T-helper 17 cell (primary cell): ENCODE results near the gene CMKLR1. TPM values are rescaled to one million over a fixed set of nuclear protein-coding genes. Genes with fewer than 3 reads are reported as not detected.

ENCODE experiments used
- ATAC-seq: fragments of 150-1000 bp; cut with Tn5 transposase; 2 replicates; pipeline ENCODE4 v1.10.0; 2021; ENCODE audit warnings: mild to moderate bottlenecking, moderate library complexity
- DNase-seq, 3 donors: peaks; one replicate each; pipeline versions ENCODE4 v3.0.0 to v3.0.0-alpha.2; 2020 to 2021
- H3K9me3 ChIP-seq: one replicate; pipeline ENCODE4 v1.7.0; 2013; ENCODE audit warnings: low read length, mild to moderate bottlenecking; ENCODE audit not compliant: control insufficient read depth, poor library complexity, severe bottlenecking
- H3K27ac Mint-ChIP-seq: one replicate; pipeline ENCODE4 v1.8.0; 2022; ENCODE audit warnings: mild to moderate bottlenecking, moderate library complexity, mixed read lengths
- H3K27me3 Mint-ChIP-seq: one replicate; pipeline ENCODE4 v1.8.0; 2022; ENCODE audit warnings: mixed read lengths
- H3K36me3 Mint-ChIP-seq: one replicate; pipeline ENCODE4 v1.8.0; 2022; ENCODE audit warnings: low read depth, mixed read lengths
- H3K4me1 Mint-ChIP-seq: one replicate; pipeline ENCODE4 v1.8.0; 2022; ENCODE audit warnings: mild to moderate bottlenecking, mixed read lengths
- H3K4me3 Mint-ChIP-seq: one replicate; pipeline ENCODE4 v1.8.0; 2022; ENCODE audit warnings: mild to moderate bottlenecking, moderate library complexity, mixed read lengths
- total RNA-seq, 4 donors: library from RNA in 2 of 4; stranded (reverse) in 2 of 4; gene quantifications; one replicate each; pipeline ENCODE4 v1.2.3 and lab custom pipeline; 2022 to 2026

Gene CMKLR1
- total RNA-seq, 2 donors from 2014 or later: 0.22 TPM; not detected in 1

DNA sequence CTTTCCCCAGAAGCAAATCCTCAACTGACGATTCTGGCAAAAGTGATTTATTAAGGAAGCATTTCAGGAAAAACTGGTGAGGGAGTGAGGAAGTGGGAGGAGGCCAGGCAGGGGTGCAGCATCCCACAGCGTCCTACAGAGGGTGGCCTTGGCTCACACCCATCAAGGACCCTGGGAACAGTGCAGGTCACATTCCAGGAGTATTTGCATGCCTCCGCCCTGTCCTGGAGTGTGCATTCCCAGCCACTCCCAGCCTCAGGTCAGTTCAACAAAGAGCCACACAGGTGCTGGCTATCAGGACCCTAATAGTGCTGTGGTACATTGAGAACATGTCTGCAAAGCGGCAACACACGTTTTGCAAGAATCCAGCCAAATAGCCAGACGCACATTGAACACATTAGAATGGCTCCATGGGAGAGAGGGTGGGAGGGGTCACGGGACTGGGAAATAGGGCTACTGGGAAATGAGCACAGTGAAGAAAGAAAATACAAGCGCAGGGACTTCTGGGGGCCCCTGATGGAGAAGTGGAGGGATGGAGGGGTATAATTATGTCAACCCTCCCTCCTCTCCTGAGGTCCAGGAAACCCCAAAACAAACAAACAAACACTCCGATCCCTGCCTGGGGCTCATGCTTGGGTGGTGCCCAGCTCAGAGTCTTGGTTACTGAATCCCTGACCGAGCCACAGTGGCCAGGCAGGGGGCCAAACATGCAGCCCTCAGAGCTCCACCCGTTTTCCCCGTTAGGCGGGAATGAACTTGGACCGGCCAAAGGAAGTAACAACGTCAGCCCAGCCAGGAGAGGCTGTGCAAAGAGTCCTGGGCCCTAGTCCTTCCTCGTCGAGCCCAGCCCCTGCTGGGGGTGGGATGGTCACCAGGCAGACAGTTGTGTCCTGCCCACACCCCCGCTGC lies 36.5 kb downstream of the CMKLR1 start:
- Mint-ChIP-seq H3K4me1 (peaks cover 14% of the 10 kb centered on the region), H3K27ac (no peak overlapping the region), H3K4me3 (no peak overlapping the region), H3K36me3 (peaks cover 3% of the 10 kb centered on the region), H3K27me3 (peaks cover 37% of the 10 kb centered on the region)
- DNase-seq: no peak
- ATAC-seq: no peak
- H3K9me3 ChIP-seq: no peaks in the 10 kb centered on the region

DNA sequence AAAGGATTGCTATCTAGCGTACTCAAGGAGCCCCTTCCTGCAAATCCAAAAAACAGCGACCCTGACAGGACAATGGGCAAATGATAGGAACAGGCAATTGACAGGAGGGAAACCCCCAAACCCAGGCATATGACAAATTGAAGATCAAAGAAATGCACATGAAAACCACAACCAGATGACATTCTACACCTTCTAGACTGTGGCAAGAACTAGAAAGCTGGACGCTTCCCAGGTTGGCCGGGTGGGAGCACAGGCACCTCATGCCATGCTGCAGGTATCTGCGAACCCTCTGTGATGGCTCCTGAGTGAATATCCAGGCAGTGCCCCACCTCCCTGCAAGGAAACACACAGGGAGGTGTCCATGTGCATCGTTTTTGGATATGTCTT lies 37.1 kb downstream of the CMKLR1 start:
- Mint-ChIP-seq H3K27ac (no peak overlapping the region), H3K36me3 (peaks cover 3% of the 10 kb centered on the region), H3K4me1 (peaks cover 12% of the 10 kb centered on the region), H3K27me3 (peaks cover 31% of the 10 kb centered on the region), H3K4me3 (no peak overlapping the region)
- H3K9me3 ChIP-seq: no peaks in the 10 kb centered on the region
- no peak for DNase-seq
- ATAC-seq: no peak

DNA sequence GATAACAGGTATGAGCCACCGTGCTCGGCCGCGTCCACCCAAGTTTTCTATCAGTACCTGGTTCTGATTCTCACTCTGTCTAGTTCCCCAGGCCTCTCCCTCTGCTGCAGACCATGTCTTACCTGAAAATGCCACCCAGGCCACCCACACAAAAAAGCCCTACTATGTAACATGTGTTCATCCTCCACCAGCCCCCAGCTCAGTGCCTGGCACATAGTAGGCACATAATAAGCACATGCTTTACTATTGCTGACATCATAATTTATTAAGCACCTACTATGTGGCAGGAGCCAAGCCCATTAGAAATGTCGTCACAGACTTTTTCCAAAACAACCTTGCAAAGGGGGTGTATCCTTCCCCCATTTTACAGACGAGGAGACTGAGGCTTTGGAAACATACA lies 37.8 kb downstream of the CMKLR1 start:
- Mint-ChIP-seq H3K27me3 (peaks cover 26% of the 10 kb centered on the region), H3K36me3 (peaks cover 3% of the 10 kb centered on the region)
- no peak for DNase-seq

DNA sequence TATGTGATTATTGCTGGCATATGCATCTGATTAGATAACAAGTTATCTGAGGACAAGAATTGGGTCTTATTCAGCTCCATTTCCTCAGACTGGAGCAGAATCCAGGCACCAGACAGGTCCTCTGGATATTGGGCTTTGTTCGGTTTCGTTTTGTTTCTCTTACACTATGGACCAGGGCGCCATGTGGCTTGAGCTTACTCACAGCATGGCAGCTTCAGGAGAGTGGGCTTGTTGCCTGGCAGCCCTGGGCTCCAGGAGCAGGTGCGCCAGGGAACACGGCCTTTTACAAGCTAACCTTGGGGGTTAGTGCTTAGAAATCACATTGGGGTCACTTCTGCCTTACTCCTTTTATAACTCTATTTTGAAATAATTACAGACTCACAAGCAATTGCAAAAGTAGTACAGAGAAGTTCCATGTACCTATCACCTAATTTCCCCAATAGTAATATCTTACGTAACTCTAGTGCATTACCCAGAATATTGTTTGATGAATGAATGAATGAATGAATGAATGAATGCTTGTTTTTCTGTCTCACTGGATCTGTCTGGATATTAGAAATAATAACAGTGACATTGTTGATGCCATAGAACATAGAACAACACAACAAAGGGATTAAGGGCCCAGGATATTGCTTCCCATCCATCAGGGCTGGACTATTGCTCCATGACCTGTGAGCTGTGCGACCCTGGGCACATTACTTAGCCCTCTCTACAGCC lies 39.0 kb downstream of the CMKLR1 start:
- H3K4me1 Mint-ChIP-seq: peaks cover 8% of the 10 kb centered on the region
- H3K27ac Mint-ChIP-seq: no peak overlapping the region
- ATAC-seq (no peak), DNase-seq (no peak)
- H3K4me3 Mint-ChIP-seq: no peak overlapping the region
- H3K36me3 Mint-ChIP-seq: peaks cover 3% of the 10 kb centered on the region
- H3K27me3 Mint-ChIP-seq: peaks cover 26% of the 10 kb centered on the region
- H3K9me3 ChIP-seq: no peaks in the 10 kb centered on the region

More for the DNA sequence above, 37.8 kb downstream of the CMKLR1 start:
- no peaks in the 10 kb centered on the region for H3K9me3 ChIP-seq
- Mint-ChIP-seq H3K27ac (no peak overlapping the region), H3K4me1 (peaks cover 5% of the 10 kb centered on the region), H3K4me3 (no peak overlapping the region)
- no peak for ATAC-seq

DNA sequence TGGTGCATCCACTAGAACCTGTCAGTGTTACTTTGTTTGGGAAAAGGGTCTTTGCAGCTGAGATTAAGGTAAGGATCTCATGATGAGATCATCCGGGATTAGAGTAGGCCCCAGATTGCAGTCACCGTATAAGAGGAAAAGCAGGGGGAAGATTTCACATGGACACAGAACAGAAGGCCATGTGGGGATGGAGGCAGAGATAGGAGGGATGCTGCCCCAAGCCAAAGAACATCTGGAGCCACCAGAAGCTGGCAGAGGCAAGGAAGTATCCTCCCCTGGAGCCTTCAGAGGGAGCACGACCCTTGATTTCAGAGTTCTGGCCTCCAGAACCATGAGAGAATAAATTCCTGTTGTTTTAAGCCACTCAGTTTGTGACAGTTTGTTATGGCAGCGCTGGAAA lies 39.6 kb downstream of the CMKLR1 start:
- Mint-ChIP-seq H3K4me1 (peaks cover 8% of the 10 kb centered on the region), H3K4me3 (no peak overlapping the region), H3K27ac (no peak overlapping the region), H3K36me3 (peaks cover 3% of the 10 kb centered on the region), H3K27me3 (peaks cover 20% of the 10 kb centered on the region)
- no peaks in the 10 kb centered on the region for H3K9me3 ChIP-seq
- no peak for DNase-seq
- no peak for ATAC-seq

DNA sequence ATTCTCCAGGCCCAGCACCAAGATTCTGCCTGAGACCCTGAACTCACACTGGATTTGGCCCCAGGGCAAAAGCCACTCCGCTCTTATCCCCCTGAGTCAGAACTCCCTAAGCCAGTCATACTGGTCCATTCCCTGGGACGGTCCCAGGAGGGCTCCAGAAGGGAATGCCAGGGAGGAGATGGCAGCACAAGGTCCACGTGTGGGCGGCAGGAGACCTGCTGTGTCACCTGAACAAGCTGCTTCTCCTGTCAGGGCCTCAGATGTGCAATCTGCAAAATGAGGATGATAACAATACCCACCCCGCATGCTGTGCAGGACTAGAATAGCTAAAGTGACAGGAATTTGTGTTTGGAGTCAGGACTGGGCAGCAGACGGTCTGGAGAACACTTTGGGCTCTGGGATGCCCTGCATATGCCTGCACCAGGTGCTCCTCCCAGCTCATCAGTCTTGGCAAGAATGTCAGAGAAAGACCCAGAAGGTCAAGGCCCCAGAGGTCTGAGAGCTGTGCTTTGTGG lies 40.3 kb downstream of the CMKLR1 start:
- ATAC-seq (no peak), DNase-seq (no peak)
- Mint-ChIP-seq H3K27me3 (peaks cover 14% of the 10 kb centered on the region), H3K4me3 (no peak overlapping the region), H3K36me3 (no peaks in the 10 kb centered on the region), H3K27ac (peak overlapping the region; percentile 51), H3K4me1 (peaks cover 5% of the 10 kb centered on the region)
- no peaks in the 10 kb centered on the region for H3K9me3 ChIP-seq

DNA sequence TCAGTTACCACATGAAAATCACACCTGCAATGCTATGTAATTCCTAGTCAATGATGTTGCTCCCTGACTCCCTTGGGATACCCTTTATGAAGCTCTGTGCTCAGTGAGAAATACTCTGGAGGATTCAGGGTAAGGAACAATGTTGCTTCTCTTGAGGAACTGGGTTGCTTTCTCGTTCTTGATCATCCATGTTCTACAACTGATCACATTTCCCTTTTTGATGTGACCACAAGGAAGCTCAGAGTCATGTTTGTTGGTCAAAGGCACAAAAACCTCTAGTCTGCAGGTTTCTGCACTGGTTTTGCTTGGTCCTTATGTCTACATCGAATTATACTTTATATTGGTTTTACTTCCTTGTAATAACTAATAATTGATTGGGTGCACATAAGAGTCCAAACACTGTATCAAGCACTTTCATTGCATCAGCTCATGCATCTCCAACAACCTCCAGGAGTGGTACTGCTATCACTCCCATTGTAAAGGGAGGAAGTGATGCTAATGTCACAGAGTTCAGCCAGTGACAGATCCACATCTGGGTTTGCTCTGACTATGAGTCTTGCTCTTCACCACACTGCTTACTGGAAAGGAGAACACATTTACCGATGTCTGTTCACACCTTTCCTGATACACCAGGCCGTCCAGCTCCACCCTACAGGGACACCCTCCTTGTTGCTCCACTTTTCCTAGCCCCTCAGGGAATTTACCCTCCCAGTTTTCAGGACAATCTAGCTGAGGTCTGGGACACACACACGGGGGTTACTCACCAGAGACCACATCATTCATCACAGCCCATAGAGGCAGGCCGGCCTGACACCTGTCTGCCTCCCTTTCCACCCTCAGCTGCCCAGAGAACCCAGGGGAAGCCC lies 41.0 kb downstream of the CMKLR1 start:
- Mint-ChIP-seq H3K27ac (peak overlapping the region; percentile 51), H3K27me3 (peaks cover 14% of the 10 kb centered on the region), H3K36me3 (no peaks in the 10 kb centered on the region), H3K4me3 (no peak overlapping the region), H3K4me1 (peaks cover 5% of the 10 kb centered on the region)
- ATAC-seq (no peak), DNase-seq (no peak)
- H3K9me3 ChIP-seq: no peaks in the 10 kb centered on the region

DNA sequence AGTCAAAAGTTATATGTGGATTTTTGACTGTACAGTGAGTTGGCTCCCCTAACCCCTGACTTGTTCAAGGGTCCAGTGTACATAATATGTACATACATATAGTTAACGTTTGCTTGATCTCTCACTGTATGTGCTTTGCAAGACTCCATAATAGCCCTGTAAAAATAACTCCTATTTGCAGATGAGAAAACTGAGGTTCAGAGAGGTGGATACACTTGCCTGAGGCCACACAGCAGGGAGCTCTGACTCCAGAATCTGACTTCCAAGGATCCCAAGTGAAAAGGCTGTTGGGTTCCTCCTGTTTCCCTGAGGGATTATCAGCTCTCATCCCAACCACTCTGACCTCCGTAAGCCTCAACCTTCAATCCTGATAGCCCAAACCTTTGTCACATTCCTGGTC lies 41.7 kb downstream of the CMKLR1 start:
- no peak overlapping the region for H3K4me3 Mint-ChIP-seq
- H3K27me3 Mint-ChIP-seq: peaks cover 14% of the 10 kb centered on the region
- no peaks in the 10 kb centered on the region for H3K36me3 Mint-ChIP-seq
- H3K9me3 ChIP-seq: no peaks in the 10 kb centered on the region
- no peak for ATAC-seq
- peaks cover 5% of the 10 kb centered on the region for H3K4me1 Mint-ChIP-seq
- no peak for DNase-seq
- no peak overlapping the region for H3K27ac Mint-ChIP-seq

DNA sequence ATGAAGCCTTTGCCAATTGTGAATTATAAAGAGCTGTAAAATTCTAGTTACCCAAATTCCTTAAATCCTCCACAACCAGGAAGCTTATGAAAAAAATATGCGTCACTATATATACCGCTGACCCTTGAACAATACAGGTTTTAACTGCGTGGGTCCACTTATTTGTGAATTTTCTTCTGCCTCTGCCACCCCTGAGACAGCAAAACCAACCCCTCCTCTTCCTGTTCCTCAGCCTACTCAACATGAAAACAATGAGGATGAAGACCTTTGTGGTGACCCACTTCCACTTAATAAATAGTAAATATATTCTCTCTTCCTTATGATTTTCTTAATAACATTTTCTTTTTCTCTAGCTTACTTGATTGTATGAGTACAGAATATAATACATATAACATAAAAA lies 42.2 kb downstream of the CMKLR1 start:
- H3K36me3 Mint-ChIP-seq: no peaks in the 10 kb centered on the region
- H3K27me3 Mint-ChIP-seq: peaks cover 14% of the 10 kb centered on the region
- DNase-seq (no peak), ATAC-seq (no peak)
- peaks cover 5% of the 10 kb centered on the region for H3K4me1 Mint-ChIP-seq
- H3K4me3 Mint-ChIP-seq: no peak overlapping the region
- no peak overlapping the region for H3K27ac Mint-ChIP-seq
- no peaks in the 10 kb centered on the region for H3K9me3 ChIP-seq

DNA sequence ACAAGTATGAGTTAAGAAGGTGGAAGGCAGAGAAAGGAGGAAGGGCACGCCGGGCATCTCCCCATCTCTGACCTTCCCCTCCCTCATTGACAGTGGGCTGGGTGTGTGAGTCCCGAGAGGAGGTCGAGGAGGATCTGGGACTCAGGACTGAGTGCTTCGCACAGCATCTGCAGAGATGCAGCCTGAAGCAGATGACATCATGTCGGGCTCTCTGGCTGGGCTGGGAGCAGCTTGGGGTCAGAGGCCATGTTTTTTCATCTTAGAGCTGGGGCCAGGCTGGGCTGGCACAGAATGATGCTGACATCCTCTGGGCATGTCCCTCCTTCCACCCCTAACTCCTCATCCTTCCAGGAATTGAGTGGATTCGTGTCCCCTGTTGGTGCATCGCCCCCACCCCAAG lies 43.5 kb downstream of the CMKLR1 start:
- no peaks in the 10 kb centered on the region for H3K9me3 ChIP-seq
- no peak for DNase-seq
- Mint-ChIP-seq H3K36me3 (no peaks in the 10 kb centered on the region), H3K4me1 (peaks cover 3% of the 10 kb centered on the region), H3K27me3 (peaks cover 22% of the 10 kb centered on the region), H3K4me3 (no peak overlapping the region), H3K27ac (peak overlapping the region; percentile 8)
- ATAC-seq: no peak

DNA sequence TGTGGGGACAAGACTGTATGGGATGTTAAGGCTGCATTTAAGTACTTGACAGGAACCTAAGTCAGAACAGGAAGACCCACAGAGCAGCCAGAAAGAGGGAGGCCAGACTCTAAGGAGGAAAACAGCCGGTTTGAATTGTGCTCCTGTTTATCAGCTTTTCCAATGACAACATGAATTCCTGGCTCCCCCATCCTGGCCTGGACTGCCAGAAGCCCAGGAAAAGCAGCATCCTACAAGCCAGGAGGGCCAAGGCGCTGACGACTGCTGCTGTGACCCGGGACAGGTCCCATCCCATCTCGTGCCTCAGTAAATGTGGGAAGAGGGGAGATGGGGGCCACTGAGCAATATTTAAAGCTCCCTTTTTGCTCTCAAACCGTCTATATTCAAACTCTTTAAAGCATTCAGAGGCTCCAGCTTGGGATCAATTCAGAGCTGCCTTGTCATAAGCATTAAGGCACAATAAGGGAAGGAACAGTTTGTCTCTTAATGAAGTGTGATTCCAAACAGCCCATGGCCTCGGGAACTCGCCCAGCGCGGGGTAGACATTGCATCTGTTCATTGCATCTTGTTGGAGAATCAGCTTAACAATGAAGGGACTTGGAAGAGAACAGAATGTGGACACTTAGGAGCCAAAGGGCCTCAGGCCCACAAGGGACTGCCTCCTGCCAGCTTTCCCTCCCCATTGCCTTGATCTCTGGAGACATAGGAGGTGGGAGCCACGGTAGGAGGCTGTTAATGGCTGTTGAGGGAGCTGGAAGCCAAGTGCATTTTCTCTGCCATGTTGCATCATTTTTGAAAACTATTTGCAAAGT lies 49.6 kb downstream of the CMKLR1 start:
- no peak for ATAC-seq
- DNase-seq: no peak
- H3K4me1 Mint-ChIP-seq: no peaks in the 10 kb centered on the region

DNA sequence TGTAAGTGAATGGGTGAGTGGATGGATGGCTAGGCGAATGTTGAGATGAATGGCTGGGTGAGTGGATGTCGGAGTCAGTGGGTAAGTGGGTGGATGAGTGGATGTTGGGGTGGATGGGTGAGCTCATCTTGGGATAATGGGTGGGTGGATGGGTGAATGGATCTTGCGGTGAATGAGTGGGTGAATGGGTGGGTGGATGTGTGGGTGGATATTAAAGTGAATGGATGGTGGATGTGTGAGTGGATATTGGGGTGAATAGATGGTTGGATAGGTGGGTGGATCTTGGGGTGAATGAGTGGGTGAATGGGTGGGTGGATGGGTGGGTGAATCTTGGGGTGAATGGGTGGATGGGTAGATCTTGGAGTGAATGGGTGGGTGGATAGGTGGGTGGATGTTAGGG lies 51.9 kb downstream of the CMKLR1 start:
- no peak overlapping the region for H3K4me3 Mint-ChIP-seq
- H3K27me3 Mint-ChIP-seq: peaks cover 34% of the 10 kb centered on the region
- no peak for DNase-seq
- no peak for ATAC-seq
- no peak overlapping the region for H3K27ac Mint-ChIP-seq
- H3K9me3 ChIP-seq: no peaks in the 10 kb centered on the region
- H3K4me1 Mint-ChIP-seq: peaks cover 7% of the 10 kb centered on the region
- H3K36me3 Mint-ChIP-seq: no peaks in the 10 kb centered on the region

More for the DNA sequence above, 49.6 kb downstream of the CMKLR1 start:
- Mint-ChIP-seq H3K4me3 (no peak overlapping the region), H3K36me3 (no peaks in the 10 kb centered on the region), H3K27me3 (peaks cover 19% of the 10 kb centered on the region), H3K27ac (no peak overlapping the region)
- no peaks in the 10 kb centered on the region for H3K9me3 ChIP-seq
